Activated CD8-positive, alpha-beta memory T cell treated with anti-CD3 and anti-CD28 coated beads, Interleukin-2, amount 50 U/mL, for 4 hours (primary cell): ENCODE results near the gene PHF20.
"Not testable (repeated sequence)": the region's sequence is repeated elsewhere in the genome, so short reads cannot be mapped to it uniquely, and the experiment has no call there.

ENCODE experiments used
- DNase-seq: peaks from one replicate; pipeline ENCODE4 v3.0.0-alpha.2; 2020

Gene PHF20

GRCh38 chr20:35843894-35844293, 72.1 kb downstream of the PHF20 start:
- DNase-seq, result not testable (repeated sequence)

GRCh38 chr20:35845561-35845960, 73.7 kb downstream of the PHF20 start:
- no peak for DNase-seq

GRCh38 chr20:35849706-35850105, 77.9 kb downstream of the PHF20 start:
- no peak for DNase-seq

DNA sequence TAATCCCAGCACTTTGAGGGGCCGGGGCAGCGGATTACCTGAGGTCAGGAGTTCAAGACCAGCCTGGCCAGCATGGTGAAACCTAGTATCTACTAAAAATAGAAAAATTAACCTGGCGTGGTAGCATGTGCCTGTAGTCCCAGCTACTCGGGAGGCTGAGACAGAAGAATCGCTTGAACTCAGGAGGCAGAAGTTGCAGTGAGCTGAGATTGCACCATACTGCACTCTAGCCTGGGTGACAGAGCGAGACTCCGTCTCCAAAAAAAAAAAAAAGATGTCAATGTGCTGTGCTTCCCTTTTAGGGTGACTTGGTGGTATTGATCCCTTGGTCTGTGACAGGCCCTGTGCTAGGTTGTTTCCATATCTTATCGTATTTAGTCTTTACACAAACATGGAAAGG, 79.8 kb downstream of the PHF20 start:
- not testable (repeated sequence) for DNase-seq

- no peak for DNase-seq
These were observed 83.0 kb downstream of the PHF20 start for GRCh38 chr20:35854713-35855348.

DNA sequence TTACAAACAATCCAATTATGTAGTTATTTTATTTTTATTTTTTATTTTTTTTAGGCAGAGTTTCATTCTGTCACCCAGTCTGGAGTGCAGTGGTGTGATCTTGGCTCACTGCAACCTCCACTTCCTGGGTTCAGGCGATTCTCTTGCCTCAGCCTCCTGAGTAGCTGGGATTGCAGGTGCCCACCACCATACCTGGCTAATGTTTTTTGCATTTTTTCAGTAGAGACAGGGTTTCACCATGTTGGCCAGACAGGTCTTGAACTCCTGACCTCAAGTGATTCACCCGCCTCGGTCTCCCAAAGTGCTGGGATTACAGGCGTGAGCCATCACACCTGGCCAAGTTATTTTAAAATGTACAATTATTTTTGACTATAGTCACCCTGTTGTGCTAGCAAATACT, 83.8 kb downstream of the PHF20 start:
- not testable (repeated sequence) for DNase-seq

DNA sequence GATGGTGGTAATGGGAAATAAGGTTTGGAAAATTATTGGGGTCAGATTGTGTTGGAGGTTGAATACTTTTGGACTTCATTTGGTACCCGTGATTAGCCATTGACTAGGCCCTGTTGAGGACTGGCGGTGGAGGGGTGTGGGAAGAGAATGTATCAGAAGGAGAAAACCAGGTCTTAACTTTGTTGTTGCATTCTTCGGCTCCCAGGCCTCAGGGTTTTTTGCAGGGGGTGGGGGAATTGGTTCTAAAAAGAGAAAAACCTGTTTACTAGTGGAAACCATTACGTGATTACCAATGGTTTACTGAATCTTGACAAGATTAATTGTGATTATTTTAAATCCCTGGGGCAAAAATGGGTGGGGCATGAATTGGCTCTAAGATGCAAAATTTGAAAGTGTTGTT, 85.1 kb downstream of the PHF20 start:
- DNase-seq, result no peak

DNA sequence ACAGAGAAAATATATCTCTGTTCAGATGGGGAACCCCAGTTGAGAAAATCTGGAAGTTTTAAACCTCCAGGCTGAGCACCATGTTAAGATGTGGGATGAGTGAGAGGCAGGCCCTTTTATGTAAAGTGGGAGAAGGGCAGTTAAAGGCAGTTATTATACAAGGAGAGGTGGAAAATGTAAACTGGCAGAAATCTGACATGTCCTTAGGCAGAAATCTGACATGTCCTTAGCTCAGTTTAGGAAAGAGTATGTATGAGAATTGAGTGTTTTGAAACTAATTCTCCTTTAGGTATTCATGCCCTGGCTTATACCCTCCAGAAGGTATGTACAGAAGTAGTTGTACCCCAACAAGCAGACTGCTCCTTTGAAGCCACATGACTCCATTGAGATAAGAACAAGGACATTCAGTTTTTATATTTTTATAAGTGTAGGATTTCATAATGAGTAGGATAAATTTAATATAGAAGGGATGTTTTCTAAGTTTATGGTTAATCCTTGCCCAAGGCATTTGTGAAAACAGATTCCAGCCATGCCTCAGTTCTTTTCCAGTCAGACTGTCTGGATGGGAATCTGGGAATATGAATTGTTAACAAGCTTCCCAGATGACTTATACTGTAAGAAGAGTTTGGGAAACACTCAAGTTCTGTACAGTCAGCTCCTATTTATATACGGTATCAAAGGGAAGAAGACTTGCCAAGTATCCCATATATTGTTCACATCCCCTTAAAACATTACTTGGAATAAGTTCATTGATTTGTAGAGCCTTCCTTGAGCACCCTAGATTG, 94.8 kb downstream of the PHF20 start:
- DNase-seq, result no peak

DNA sequence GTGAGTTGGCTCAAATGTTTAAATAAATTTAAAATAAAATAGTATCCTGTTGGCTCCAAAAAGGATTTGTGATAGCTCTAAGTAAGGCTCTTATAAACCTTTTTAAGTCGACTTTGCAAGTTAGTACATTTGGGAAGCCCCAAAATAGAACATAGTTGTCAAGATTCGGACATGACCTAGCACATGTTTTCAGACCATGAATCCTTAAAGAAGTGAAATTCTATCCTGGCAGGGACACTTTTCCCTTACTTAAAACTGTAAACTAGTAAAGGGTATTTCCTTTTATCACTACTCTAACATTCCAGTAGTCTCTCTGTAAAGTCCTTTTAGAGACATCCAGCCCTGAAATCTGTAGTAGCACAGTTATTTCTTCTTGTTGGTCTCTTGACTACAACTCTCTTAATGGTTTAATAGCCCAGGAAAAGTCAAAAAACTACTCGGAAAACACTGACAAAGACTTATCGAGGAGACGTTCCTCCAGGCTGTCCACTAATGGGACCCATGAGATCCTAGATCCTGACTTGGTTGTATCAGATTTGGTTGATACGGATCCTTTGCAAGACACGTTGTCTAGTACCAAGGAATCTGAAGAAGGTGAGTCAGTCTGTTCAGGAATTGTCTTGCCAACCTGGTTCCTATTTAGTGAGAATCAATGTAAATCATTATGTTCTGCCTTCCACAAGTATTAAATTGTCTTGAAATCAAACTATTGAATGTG, 98.9 kb downstream of the PHF20 start:
- DNase-seq, result no peak

- DNase-seq, result no peak
These were observed 99.5 kb downstream of the PHF20 start for GRCh38 chr20:35871259-35871771.

DNA sequence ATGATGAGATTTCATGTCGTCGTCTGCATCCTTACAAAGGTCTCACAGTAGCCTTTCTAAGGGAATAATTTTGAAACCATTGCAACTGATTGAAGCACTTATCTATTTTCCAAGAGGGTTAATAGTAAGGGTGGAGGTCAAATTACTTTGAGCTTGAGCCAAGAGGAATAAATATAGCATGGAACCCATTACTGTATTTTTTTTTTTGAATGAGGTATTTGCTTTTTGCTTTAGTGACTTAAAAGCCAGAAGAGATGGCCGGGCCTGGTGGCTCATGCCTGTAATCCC, 104.2 kb downstream of the PHF20 start:
- no peak for DNase-seq

DNA sequence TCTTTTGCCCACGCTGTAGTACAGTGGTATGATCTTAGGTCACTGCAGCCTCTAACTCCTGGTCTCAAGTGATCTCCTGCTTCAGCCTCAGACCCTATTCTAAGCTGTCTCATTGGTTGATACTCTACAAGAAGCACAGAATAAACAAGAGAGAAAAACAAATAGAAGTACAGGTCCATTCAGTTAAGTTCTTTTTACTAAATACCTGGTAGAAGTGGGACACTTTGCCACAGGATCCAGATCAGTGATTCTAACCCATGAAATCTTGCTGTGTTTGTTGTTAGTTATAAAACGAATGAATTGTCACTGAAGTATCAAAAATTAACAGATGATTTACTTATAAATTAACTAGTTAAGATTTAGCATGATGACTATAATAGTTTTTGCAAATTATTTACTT, 105.8 kb downstream of the PHF20 start:
- no peak for DNase-seq

DNA sequence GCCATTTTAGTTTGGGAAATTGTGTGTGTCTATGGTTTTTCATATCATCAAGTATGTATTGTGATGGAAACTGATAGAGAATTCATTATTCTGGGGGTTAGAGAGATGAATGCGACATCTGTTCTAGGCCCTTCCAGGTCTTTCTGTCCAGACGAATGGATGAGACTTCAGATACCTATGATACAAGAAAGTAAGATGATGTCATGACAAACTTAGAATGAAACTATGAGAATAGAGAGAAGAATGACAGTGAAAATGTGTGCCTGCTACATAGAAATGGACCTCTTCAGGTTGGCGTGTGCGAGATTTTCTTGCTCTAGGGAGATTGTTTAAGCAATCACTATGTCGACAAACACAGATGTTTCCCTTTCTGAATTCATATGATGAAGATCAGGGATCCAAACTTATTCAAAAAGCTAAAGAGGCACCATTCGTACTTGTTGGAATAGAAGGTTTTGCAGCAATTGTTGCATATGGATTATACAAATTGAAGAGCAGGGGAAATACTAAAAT, 106.4 kb downstream of the PHF20 start:
- no peak for DNase-seq

GRCh38 chr20:35881676-35882075, 109.9 kb downstream of the PHF20 start:
- DNase-seq, result no peak

GRCh38 chr20:35882427-35883161, 110.8 kb downstream of the PHF20 start:
- DNase-seq, result not testable (repeated sequence)

- no peak for DNase-seq
These were observed 111.5 kb downstream of the PHF20 start for GRCh38 chr20:35883336-35883777.

GRCh38 chr20:35883778-35884540, 112.1 kb downstream of the PHF20 start:
- peak; percentile 58 for DNase-seq

DNA sequence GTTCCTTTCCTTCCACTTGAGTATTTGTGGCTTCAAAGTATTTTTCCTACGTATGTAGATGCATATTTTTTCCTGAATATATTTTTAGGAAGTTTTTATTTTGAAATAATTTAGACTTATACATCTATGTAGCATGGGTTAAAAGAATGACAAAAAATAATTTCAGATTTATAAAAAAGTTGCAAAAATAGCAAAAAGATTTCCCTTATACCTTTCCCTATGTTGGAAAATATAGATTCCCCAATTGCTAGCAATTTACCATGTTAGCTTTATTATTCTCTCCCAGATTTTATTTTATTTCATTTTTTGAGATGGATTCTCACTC, 112.7 kb downstream of the PHF20 start:
- DNase-seq, result no peak

DNA sequence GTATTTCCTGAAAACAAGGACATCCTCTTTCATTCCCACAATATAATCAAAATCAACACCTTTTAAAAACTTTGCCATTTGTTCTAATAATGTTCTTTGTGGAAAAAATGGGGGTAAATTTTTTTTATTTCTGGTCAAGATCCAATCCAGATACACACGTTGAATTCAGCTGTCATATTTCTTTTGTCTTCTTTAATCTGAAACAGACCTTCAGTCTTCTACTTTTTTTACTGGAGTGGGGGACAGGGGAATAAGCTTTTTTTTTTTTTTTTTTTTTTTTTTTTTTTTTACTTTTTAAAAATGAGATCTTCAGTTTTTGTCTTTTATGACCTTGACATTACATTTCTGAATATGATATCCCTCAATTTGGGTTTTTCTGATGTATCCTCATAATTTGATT, 113.4 kb downstream of the PHF20 start:
- no peak for DNase-seq

DNA sequence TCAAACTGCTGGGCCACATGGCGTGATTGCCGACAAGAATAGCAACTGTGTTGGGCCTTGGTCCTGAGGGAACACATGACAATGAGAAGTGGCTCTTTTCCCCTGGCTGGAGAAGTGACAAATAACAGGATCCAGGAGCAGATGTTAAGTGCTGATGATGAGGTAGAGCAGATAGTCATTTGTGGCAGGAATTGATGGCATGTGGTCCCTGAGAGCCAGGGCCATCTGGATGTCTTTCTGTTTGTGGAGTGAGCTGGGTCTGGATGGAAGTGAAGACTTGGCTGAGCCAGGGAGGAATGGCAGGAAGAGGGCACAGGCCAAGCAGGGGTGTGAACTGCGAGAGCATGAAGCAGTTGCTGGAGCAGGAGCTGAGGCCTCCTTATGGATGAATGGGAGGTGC, 114.7 kb downstream of the PHF20 start:
- no peak for DNase-seq

DNA sequence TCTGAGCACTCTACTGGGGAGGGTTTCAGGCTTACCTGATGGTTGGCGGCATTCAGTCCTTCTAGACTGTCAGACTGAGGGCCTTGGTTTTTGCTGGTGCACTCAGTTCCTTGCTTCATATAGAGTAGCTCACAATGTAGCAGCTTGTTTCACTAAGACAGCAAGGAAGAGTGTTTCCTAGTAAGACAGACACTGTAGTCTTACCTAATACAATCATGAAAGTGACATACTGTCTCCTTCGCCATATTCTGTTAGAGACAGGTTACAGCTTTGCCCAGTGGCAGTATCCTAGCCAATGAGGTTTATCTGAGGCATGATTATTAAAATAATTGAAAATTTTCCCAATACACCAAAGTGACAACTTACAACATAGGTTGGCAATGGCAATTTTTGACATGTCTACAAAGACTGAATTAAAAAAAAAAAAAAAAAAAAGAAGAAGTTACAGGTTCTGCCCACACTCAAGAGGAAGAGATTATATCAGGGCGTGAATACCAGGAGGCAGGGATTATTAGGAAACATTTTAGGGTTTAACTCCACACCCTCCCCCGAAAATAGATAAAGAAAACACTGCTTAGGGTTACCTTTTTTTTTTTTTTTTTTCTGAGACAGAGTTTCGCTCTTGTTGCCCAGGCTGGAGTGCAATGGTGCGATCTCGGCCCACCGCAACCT, 115.7 kb downstream of the PHF20 start:
- no peak for DNase-seq

GRCh38 chr20:35888657-35889056, 116.8 kb downstream of the PHF20 start:
- no peak for DNase-seq
